CD8-positive, alpha-beta memory T cell (primary cell): Measurements from ENCODE around the gene NMNAT3. TPM values are rescaled to one million over a fixed set of nuclear protein-coding genes. Genes with fewer than 3 reads are reported as not detected.

Source experiments
- CTCF ChIA-PET: fragments of 350-600 bp; sonication (Branson Sonifier 250); formaldehyde crosslinking; loops from one replicate; lab custom pipeline; 2021; ENCODE audit warnings: antibody characterized with exemption; lab: Charles Lee
- POLR2A ChIA-PET: fragments of 350-600 bp; sonication (Branson Sonifier 250); formaldehyde crosslinking; loops from one replicate; lab custom pipeline; 2021; ENCODE audit warnings: antibody characterized with exemption; lab: Charles Lee
- DNase-seq, 5 donors: peaks; one replicate each; pipeline versions ENCODE4 v3.0.0 to v3.0.0-alpha.2; 2020 to 2022; ENCODE audit warnings: mixed read lengths in 1 of 5
- H3K27ac ChIP-seq: one replicate; pipeline ENCODE4 v1.7.0; 2013; ENCODE audit warnings: low read depth, mild to moderate bottlenecking, low read length, moderate library complexity
- H3K27me3 ChIP-seq: 2 replicates; pipeline ENCODE4 v1.7.0; 2013; ENCODE audit warnings: low read length, mild to moderate bottlenecking; ENCODE audit not compliant: insufficient read depth, poor library complexity, severe bottlenecking
- H3K36me3 ChIP-seq: 2 replicates; pipeline ENCODE4 v1.7.0; 2013; ENCODE audit warnings: mild to moderate bottlenecking, low read length, moderate library complexity; ENCODE audit not compliant: insufficient read depth
- H3K4me1 ChIP-seq: 2 replicates; pipeline ENCODE4 v1.7.0; 2013; ENCODE audit warnings: mild to moderate bottlenecking, low read length, moderate library complexity; ENCODE audit not compliant: insufficient read depth
- H3K4me3 ChIP-seq: 2 replicates; pipeline ENCODE4 v1.7.0; 2013; ENCODE audit warnings: mild to moderate bottlenecking, low read length
- H3K9me3 ChIP-seq: 2 replicates; pipeline ENCODE4 v1.7.0; 2013; ENCODE audit warnings: mild to moderate bottlenecking, low read length
- H3K27ac Mint-ChIP-seq, 8 donors: one replicate each; pipeline ENCODE4 v1.8.0; 2020 to 2021; ENCODE audit warnings: mixed read lengths in 8 of 8, mild to moderate bottlenecking in 6 of 8, inconsistent platforms in 3 of 8, moderate library complexity in 3 of 8
- H3K27me3 Mint-ChIP-seq, 2 donors: one replicate each; pipeline ENCODE4 v1.8.0; 2020 to 2021; ENCODE audit warnings: mixed read lengths in 2 of 2, mild to moderate bottlenecking in 1 of 2, moderate library complexity in 1 of 2
- H3K36me3 Mint-ChIP-seq, 3 donors: one replicate each; pipeline ENCODE4 v1.8.0; 2020 to 2021; ENCODE audit warnings: mixed read lengths in 3 of 3, inconsistent platforms in 1 of 3, mild to moderate bottlenecking in 1 of 3
- H3K4me1 Mint-ChIP-seq, 3 donors: one replicate each; pipeline ENCODE4 v1.8.0; 2020 to 2021; ENCODE audit warnings: mixed read lengths in 3 of 3, inconsistent platforms in 1 of 3, mild to moderate bottlenecking in 1 of 3
- H3K4me3 Mint-ChIP-seq, 7 donors: one replicate each; pipeline ENCODE4 v1.8.0; 2020 to 2021; ENCODE audit warnings: mixed read lengths in 7 of 7, mild to moderate bottlenecking in 6 of 7, moderate library complexity in 4 of 7, inconsistent platforms in 2 of 7
- H3K9me3 Mint-ChIP-seq, 5 donors: one replicate each; pipeline ENCODE4 v1.8.0; 2020 to 2022; ENCODE audit warnings: mixed read lengths in 5 of 5, mild to moderate bottlenecking in 3 of 5, moderate library complexity in 2 of 5, inconsistent platforms in 1 of 5
- polyA plus RNA-seq: library from polyadenylated mRNA; unstranded; fragments of 300-500 nt; fragmentation: Illumina TruSeq; gene quantifications from one replicate; pipeline ENCODE4 v1.2.3, GENCODE V29; 2021
- total RNA-seq, 2 experiments: library from RNA; stranded (reverse); gene quantifications; one replicate each; pipeline ENCODE4 v1.2.3, GENCODE V29; 2021

The NMNAT3 gene
- total and polyA plus RNA-seq, 3 experiments from 2014 or later = 1.9 to 2.6 (median 2.1) TPM

DNA sequence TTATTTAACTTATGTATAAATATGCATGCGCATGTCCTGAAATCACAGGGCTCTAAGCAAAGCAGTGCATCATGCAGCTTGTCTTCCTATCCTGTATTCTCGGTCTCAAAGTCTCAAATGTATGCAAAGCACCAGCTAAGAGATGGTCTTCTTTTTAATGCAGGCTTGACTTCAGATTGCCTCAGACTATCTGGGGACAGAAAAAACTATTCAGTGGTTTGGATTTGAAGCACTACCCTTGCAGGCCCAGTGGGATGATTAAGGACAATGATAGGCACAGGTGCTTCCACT lies 18.5 kb upstream of the NMNAT3 start:
- POLR2A ChIA-PET = no interaction called here
- peaks cover 0 to 3% (median 0%) of the 10 kb centered on the region in 5 donors for H3K9me3 Mint-ChIP-seq
- H3K4me1 ChIP-seq = no peaks in the 10 kb centered on the region
- DNase-seq = no peak
- H3K27ac ChIP-seq = no peak overlapping the region
- peaks cover 2 to 5% of the 10 kb centered on the region in 2 donors for H3K27me3 Mint-ChIP-seq
- H3K36me3 ChIP-seq = no peaks in the 10 kb centered on the region
- H3K4me3 ChIP-seq = no peak overlapping the region
- H3K27me3 ChIP-seq = no peaks in the 10 kb centered on the region
- no peaks in the 10 kb centered on the region for H3K36me3 Mint-ChIP-seq
- CTCF ChIA-PET = no interaction called here
- no peaks in the 10 kb centered on the region for H3K4me1 Mint-ChIP-seq
- no peak overlapping the region for H3K4me3 Mint-ChIP-seq
- H3K27ac Mint-ChIP-seq = peak overlapping the region in 1 of 8 donors; percentile 23
- no peaks in the 10 kb centered on the region for H3K9me3 ChIP-seq

DNA sequence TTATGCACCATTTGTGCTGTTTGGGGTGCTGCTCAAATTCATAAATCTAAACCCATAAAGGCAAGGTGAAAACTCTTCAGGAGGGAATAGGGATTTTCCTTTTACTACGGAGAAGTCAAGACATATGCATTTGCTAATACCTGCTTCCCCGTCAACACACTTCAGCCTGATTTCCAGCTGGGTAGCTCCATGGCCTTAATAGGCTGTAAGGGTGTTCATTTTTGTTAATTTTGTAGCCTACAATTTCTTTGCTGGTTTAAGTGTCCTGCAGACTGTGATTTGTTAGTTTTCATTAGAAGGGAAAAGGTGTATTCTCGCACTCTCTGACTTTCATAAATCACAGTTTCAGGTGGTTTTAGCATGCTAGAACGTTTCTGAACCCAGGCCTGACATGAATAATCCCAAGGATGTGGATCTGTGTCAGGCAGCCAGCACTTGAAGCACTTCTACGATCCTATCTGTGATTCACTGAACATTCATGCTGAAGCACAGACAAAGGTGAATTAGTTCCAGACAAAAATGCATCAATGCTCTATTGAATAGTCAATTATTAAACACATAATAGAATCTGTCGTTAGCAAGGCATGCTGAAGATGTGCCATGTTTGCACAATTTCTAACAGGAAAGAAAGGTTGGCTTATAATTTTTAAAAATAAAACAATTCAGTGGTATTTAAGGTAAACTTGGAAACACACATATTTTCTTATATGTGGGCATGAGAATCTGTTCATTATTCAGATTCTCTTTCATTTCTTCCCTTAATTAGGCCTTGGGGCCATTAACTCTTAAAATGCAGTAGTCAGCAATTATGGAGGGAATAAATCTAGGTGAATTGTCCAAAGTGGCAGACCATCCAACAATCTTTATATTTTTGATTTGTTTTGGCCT lies 17.9 kb upstream of the NMNAT3 start:
- Mint-ChIP-seq H3K36me3 (no peaks in the 10 kb centered on the region), H3K27ac (no peak overlapping the region), H3K27me3 (peaks cover 2% of the 10 kb centered on the region in 2 donors), H3K4me1 (no peaks in the 10 kb centered on the region), H3K4me3 (no peak overlapping the region), H3K9me3 (no peaks in the 10 kb centered on the region)
- Histone ChIP-seq H3K9me3 (no peaks in the 10 kb centered on the region), H3K27me3 (no peaks in the 10 kb centered on the region), H3K27ac (no peak overlapping the region), H3K4me3 (no peak overlapping the region), H3K36me3 (no peaks in the 10 kb centered on the region), H3K4me1 (no peaks in the 10 kb centered on the region)
- ChIA-PET CTCF (no interaction called here), POLR2A (no interaction called here)
- no peak for DNase-seq

DNA sequence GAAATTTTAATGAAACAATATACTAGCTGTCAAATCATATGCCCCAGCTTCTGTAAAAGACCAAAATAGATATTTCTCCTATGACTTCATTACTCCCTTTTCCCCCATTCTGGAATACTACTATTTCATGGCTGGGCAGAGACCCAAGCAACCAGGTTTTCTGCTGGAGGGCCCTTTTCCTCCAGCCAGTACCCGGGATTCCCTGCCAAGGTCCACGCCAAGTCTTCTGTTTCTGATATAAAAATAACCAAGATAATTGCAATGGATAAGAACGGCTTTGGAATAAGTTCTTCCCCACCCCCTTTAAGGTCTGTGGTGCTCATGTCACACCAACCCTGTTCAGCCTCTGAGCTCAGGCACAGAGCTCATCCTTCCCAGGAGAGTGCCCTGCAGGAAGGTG lies 17.2 kb upstream of the NMNAT3 start:
- no peak overlapping the region for H3K4me3 Mint-ChIP-seq
- POLR2A ChIA-PET = no interaction called here
- H3K36me3 Mint-ChIP-seq = no peaks in the 10 kb centered on the region
- no peaks in the 10 kb centered on the region for H3K27me3 Mint-ChIP-seq
- no peaks in the 10 kb centered on the region for H3K9me3 Mint-ChIP-seq
- H3K27ac Mint-ChIP-seq = no peak overlapping the region
- Histone ChIP-seq H3K27me3 (no peaks in the 10 kb centered on the region), H3K27ac (no peak overlapping the region), H3K9me3 (no peaks in the 10 kb centered on the region), H3K4me1 (no peaks in the 10 kb centered on the region), H3K36me3 (no peaks in the 10 kb centered on the region), H3K4me3 (no peak overlapping the region)
- CTCF ChIA-PET = interaction anchor here (1.3 kb wide), 1 partner anchor 15 kb away, joined by 3 read pairs; no protein-coding TSS in a partner anchor
- no peak for DNase-seq
- no peaks in the 10 kb centered on the region for H3K4me1 Mint-ChIP-seq

DNA sequence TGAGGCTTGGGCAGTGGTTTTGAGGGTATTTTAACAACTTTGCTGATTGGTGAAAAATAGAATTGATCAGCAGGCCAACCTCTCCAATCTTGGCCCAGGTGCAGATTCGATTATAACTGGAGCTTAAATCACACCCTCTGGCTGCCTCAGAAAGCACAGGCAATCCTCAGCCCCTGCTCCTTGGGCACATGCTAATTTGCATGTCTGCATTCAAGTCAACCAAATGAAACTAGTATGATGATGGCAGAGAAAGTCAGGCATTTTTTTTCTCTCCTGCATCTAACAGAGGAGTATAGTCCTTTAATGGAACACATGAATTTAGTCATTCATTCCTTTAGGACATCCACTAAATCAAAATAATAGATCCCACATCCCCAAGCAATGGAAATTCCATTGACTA lies 16.8 kb upstream of the NMNAT3 start:
- CTCF ChIA-PET = interaction anchor here (1.3 kb wide), 1 partner anchor 14 kb away, joined by 3 read pairs; no protein-coding TSS in a partner anchor
- no peak overlapping the region for H3K4me3 Mint-ChIP-seq

DNA sequence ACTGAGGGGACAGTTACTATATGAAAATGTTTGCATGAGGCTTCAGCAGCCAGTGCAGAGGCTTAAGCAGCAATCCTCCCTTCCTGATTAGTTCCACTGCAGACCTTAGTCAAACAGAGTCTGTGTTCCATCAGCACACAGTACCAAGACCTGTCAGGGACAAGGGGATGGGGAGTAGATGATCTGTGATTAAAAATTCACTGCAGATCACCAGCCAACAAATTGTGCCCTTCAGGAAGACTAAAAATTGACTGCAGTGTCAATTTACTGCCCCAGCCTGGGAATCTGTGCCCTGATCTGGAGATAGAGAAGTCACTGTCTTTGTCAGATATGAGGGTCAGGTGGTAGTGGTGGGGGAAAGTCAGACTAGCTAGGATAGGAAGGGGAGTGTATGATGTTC lies 13.8 kb upstream of the NMNAT3 start:
- no peaks in the 10 kb centered on the region for H3K4me1 Mint-ChIP-seq

More for the DNA sequence above, 16.8 kb upstream of the NMNAT3 start:
- no peaks in the 10 kb centered on the region for H3K27me3 ChIP-seq
- H3K4me3 ChIP-seq = no peak overlapping the region
- Mint-ChIP-seq H3K36me3 (no peaks in the 10 kb centered on the region), H3K4me1 (no peaks in the 10 kb centered on the region), H3K9me3 (no peaks in the 10 kb centered on the region), H3K27me3 (peaks cover 0 to 3% of the 10 kb centered on the region in 2 donors), H3K27ac (no peak overlapping the region)
- POLR2A ChIA-PET = no interaction called here
- DNase-seq = no peak
- H3K36me3 ChIP-seq = no peaks in the 10 kb centered on the region
- no peaks in the 10 kb centered on the region for H3K4me1 ChIP-seq
- H3K9me3 ChIP-seq = no peaks in the 10 kb centered on the region
- no peak overlapping the region for H3K27ac ChIP-seq

DNA sequence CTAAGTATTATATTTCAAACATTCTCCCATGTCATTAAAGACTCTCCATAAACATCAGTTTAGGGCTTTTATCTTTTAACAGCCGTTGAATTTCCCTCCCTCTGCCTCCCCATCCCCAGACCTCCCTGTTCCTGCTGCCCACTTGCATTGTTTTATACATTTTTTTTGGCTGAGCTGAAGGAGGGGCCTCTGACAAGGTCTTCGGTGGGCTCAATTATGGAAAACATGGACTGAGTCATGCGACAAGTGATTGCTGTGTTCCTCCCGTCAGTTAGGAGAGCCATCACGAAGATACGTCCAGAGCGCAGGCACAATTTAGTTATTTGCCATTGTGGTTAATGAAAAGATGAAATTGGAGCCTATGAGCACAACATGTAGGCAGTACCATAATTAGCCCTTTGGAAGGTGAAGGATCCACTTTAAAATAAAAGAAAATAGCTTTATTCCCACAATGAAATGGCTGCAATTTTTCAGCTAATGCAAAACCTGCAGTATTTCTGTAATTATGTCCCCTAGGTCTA lies 12.0 kb upstream of the NMNAT3 start:
- Histone ChIP-seq H3K4me1 (no peaks in the 10 kb centered on the region), H3K27ac (no peak overlapping the region), H3K4me3 (no peak overlapping the region), H3K36me3 (no peaks in the 10 kb centered on the region), H3K27me3 (no peaks in the 10 kb centered on the region), H3K9me3 (no peaks in the 10 kb centered on the region)
- ChIA-PET CTCF (no interaction called here), POLR2A (no interaction called here)
- no peak for DNase-seq
- no peak overlapping the region for H3K4me3 Mint-ChIP-seq
- no peaks in the 10 kb centered on the region for H3K4me1 Mint-ChIP-seq
- H3K9me3 Mint-ChIP-seq = no peaks in the 10 kb centered on the region
- no peak overlapping the region for H3K27ac Mint-ChIP-seq
- no peaks in the 10 kb centered on the region for H3K36me3 Mint-ChIP-seq
- H3K27me3 Mint-ChIP-seq = peaks cover 3 to 7% of the 10 kb centered on the region in 2 donors

More for the DNA sequence above, 13.8 kb upstream of the NMNAT3 start:
- no peaks in the 10 kb centered on the region for H3K27me3 ChIP-seq
- H3K9me3 ChIP-seq = no peaks in the 10 kb centered on the region
- H3K27ac Mint-ChIP-seq = no peak overlapping the region
- CTCF ChIA-PET = no interaction called here
- H3K4me3 ChIP-seq = no peak overlapping the region
- no peaks in the 10 kb centered on the region for H3K36me3 ChIP-seq
- no peaks in the 10 kb centered on the region for H3K9me3 Mint-ChIP-seq
- no peak overlapping the region for H3K27ac ChIP-seq
- no peaks in the 10 kb centered on the region for H3K36me3 Mint-ChIP-seq
- DNase-seq = no peak
- no peaks in the 10 kb centered on the region for H3K4me1 ChIP-seq
- POLR2A ChIA-PET = no interaction called here
- no peak overlapping the region for H3K4me3 Mint-ChIP-seq
- peaks cover 3 to 7% of the 10 kb centered on the region in 2 donors for H3K27me3 Mint-ChIP-seq

DNA sequence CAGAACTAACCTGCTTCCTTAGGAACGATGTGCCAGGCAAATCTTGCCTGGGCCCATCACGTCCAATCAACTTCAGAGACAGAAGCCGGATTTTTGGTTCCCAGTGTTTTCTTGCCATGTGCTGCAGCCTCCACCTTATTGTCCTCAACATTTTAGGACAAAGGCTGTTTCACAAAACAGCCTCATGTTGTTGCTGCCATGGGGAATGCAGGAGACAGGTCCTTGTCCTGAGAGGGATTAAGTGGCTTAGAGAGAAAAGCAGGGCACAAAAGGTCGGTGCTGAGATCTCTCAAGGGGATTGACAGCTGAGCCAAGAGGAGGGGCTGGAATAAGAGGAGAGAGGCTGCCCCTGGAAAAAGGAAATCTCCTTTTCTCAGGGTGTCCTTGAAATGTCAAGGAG lies 11.3 kb upstream of the NMNAT3 start:
- Mint-ChIP-seq H3K27me3 (peaks cover 3 to 7% of the 10 kb centered on the region in 2 donors), H3K9me3 (no peaks in the 10 kb centered on the region), H3K27ac (no peak overlapping the region), H3K36me3 (no peaks in the 10 kb centered on the region), H3K4me1 (no peaks in the 10 kb centered on the region), H3K4me3 (peak overlapping the region in 1 of 7 donors; percentile 59)
- no peak overlapping the region for H3K27ac ChIP-seq
- ChIA-PET POLR2A (no interaction called here), CTCF (no interaction called here)
- H3K4me3 ChIP-seq = no peak overlapping the region
- no peaks in the 10 kb centered on the region for H3K27me3 ChIP-seq
- H3K4me1 ChIP-seq = no peaks in the 10 kb centered on the region
- DNase-seq = no peak
- no peaks in the 10 kb centered on the region for H3K9me3 ChIP-seq
- H3K36me3 ChIP-seq = no peaks in the 10 kb centered on the region

DNA sequence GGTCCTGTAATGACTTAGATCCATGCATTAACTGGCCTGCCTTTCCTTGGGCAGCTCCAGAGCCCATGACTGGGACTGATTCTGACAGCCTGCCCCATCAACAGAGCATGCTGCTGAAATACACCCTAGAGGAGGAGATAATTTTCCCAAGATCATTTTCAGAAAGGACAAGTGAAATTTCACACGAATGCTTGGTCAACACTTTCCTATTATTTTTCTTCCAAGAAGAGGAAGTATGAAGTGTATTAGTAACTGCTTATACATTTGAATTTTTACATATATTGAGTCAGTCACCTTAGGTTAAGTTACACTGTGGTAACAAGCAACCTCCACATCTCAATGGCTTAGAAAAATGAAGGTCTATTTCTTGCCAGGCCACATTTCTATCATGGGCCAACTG lies 9.7 kb upstream of the NMNAT3 start:
- ChIA-PET POLR2A (no interaction called here), CTCF (no interaction called here)
- no peaks in the 10 kb centered on the region for H3K4me1 Mint-ChIP-seq
- H3K36me3 ChIP-seq = no peaks in the 10 kb centered on the region
- no peaks in the 10 kb centered on the region for H3K9me3 Mint-ChIP-seq
- H3K27ac ChIP-seq = no peak overlapping the region
- H3K4me3 ChIP-seq = no peak overlapping the region
- peaks cover 3 to 7% of the 10 kb centered on the region in 2 donors for H3K27me3 Mint-ChIP-seq
- H3K27me3 ChIP-seq = no peaks in the 10 kb centered on the region
- no peaks in the 10 kb centered on the region for H3K9me3 ChIP-seq
- no peak overlapping the region for H3K27ac Mint-ChIP-seq
- H3K4me1 ChIP-seq = no peaks in the 10 kb centered on the region
- no peaks in the 10 kb centered on the region for H3K36me3 Mint-ChIP-seq
- H3K4me3 Mint-ChIP-seq = no peak overlapping the region
- DNase-seq = no peak
